ENCODE results near the gene ISM1.

ISM1 gene

DNA sequence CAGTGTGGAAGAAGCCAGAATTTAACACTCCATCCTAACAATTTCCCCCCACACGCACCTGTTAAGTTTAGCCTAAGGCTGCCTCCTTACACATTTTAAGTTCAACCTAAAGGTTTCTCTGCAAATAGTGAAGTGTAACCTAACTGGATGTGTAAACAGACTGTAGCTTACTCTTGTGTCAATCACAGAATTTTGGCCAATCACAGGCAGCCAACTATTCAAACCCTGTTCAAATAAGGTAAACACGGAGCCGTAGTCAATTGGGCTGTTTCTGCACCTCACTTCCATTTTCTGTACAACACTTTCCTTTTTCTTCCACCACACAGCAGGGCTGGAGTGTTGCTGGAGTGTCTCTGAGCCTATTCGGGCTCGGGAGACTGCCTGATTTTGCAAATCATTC is 92.1 kb downstream of the ISM1 start:
- no peak for DNase-seq

DNA sequence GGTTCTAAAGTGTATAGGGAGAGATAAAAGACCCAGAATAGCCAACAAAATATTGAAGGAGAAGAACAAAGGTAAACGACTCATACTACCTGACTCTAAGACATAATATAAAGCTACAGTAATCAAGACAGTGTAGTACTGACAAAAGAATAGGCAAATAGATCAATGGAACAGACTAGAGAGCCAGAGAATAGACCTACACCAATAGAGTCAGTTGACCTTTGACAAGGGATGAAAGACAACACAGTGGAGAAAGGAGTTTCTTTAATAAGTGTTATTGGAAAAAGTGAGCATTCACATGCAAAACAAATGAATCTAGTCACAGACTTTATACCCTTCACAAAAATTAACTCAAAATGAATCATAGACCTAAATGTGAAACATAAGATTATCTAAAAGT is 96.4 kb downstream of the ISM1 start:
- no peak for DNase-seq

DNA sequence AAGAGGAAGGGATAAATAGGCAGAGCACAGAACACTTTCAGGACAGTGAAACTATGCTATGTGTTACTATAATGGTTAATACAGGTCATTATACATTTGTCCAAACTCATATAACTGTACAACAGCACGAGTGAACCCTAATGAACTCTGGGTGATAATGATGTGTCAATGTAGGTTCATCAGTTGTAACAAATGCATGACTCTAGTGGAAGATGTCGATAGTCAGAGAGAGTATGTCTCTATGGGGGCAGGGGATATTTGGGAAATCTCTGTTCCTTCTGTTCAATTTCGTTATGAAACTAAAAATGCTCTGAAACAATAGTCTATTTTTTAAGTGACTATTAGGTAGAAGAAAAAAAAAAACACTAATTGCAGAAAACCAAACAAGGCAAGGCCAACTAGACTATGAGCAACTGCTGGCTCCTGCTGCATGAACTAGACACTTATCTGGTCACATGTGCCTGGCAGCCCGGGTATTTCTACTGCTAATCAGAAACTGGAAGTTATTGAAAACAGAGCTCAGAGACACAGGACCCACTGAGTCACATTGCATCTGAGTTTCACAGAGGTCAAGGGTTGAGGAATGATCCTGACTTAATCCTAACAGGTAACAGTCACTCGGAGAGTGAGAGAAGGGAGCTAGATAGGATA is 97.9 kb downstream of the ISM1 start:
- DNase-seq = no peak

DNA sequence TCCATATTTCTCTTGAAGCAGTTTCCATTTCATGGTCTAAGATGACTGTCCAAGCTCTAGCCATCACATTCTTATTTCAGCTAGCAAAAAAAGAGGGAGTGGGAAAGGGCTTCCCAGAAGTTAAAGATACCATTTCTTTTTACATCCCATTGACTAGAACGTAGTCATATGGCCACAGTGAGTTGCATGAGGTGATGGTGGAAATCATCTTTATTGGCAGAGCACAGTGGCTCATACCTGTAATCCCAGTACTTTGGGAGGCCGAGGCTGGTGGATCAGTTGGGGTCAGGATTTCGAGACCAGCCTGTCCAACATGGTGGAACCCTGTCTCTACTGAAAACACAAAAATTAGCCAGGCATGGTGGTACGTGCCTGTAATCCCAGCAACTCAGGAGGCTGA is 99.6 kb downstream of the ISM1 start:
- no peak for DNase-seq

DNA sequence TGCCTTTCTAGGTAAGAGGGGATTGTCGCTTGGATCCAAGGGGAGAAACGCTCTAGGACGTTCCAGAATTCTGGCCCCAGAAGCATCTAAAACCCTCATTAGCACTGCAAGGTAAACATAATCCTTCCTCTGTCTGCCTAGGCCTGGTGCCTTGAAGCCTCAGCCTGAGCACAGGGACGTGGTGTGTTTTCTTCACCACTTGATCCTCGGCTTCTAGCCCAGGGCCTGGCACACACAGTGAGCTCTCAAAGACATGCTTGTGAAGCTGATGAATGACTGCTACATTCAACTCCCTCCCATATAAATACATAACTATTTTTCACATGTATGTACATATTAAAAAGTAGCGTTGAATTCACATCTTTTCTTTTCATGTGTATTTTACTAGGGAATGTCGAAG is 100.3 kb downstream of the ISM1 start:
- peak; percentile 44 for DNase-seq

DNA sequence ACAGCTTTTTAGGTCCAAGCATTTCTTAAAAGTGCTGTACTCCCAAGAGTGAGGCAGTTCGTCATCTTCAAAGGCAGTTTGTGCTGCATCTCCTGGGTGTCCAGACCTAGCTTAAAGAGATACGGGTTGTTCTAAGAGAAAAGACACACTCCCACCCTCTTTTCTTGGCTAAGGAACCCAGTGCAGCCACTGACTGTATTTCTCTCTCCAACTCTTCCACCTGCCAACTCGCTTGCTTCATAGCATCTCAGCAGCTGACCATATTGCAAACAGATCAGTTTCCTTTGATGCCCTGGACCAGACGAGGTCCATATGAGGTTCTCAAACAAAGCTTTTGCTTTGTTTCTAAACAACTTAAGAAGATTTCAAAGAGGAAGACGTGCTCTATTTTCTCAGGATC is 101.1 kb downstream of the ISM1 start:
- no peak for DNase-seq

DNA sequence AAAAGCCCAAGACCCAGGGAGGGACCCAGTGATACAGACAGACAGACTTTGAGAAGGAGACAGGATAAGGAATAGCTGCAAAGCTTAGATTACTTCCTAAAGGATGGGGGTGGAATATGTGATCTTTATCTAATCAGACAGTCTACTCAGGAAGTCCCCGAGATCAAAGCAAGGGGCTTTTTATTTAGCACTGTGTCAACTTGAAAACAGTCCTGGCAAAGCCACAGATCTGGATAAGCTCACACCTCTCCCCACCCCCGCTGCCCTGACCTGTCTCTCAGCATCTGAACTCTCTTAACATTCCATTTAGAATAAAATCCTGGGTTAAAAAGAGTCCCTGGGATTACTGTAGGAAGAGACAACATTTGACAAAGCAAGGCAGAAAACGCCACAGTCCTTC is 101.5 kb downstream of the ISM1 start:
- no peak for DNase-seq

DNA sequence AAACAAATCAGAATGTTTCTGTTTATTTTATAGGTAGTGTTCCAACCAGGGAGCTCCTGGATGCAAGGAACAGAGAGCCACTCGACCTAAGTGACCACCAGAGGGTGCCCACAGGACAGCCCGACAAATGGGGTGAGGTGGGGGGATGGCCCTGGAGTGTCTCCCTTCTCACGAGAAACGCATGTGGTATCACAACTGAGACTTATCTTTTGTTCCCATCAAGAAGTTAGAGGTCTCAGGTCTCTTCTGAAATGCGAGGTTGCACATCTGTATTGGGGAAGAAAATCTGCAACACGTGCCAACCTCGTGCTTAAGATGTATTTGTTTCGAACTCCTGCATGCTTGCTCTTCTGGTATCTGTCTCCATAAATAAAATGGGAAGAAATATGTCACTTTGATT is 104.0 kb downstream of the ISM1 start:
- DNase-seq = no peak

DNA sequence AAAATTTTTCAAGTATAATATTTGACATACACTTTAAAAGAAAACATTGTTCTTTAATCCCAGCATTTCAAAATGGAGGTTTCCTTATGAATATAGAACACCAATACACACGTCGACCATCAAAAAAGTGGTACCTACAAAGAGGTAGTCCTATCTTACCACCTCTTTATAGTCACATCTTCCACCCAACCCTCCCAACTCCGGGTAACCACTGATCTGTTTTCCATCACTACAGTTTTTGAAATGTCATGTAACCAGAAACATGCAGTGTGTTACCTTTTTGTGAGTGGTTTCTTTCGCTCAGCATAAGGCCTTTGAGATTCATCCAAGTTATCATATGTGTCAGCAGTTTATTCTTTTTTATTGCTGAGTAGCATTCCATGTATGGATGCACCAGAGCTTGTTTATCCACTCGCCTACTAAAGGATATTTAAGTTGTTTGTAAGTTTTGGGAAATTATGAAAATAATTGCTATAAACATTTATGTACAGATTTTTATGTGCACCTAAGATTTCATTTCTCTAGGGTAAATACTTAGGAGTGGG is 104.8 kb downstream of the ISM1 start:
- DNase-seq = no peak

DNA sequence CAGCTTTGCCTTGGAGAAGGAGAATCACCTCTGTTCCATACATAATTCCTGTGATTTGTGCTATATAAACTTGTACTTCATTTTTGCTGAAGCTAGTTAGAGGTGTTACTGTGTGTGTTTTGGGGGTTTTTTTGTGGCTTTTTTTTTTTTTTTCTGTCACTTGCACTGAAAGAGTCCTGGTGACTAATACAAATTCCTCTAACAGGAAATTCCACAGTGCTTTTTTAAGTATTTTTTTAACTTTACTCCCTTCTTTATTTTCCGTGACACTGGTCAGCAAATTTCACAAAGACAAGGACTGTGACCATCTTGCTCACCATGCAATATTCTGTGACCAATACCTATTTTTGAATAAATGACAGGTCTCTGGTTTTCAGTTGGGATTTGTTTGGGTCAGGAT is 110.5 kb downstream of the ISM1 start:
- no peak for DNase-seq

DNA sequence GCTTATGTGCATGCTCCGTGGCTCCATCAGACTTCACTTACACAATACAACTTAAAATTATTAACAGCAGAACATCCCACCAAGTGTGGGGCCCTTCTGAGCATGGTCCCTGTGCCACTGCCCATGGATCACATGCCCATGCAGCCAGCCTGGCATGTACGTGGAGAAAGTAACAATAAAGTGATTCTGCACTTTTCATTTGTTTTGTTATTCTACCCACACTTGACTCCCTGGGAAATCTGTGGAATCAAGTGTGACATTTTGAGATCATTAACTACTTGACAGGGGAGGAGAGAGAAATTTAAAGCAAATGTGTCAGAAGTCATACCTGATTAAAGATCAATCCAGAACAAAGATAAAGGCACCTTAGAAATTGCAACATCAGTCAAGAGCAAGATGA is 112.0 kb downstream of the ISM1 start:
- DNase-seq = no peak

DNA sequence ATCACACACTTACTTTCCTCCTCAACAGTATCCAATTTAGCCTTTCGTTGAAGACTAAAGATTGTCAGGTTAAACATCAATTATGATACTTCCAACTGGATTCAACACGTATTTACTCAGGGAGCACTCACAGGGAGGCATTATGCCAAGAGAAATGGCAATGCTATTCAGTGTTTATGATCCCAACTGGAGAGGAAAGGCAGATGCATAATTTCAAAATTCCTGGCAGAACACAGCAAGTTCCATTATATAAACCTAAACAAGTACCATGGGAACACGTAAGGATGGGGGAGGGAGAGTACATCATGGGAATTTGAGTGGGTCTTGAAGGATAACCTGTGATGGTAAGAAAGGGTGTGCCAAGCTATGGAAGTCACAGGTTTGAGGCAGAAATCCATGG is 112.7 kb downstream of the ISM1 start:
- no peak for DNase-seq

DNA sequence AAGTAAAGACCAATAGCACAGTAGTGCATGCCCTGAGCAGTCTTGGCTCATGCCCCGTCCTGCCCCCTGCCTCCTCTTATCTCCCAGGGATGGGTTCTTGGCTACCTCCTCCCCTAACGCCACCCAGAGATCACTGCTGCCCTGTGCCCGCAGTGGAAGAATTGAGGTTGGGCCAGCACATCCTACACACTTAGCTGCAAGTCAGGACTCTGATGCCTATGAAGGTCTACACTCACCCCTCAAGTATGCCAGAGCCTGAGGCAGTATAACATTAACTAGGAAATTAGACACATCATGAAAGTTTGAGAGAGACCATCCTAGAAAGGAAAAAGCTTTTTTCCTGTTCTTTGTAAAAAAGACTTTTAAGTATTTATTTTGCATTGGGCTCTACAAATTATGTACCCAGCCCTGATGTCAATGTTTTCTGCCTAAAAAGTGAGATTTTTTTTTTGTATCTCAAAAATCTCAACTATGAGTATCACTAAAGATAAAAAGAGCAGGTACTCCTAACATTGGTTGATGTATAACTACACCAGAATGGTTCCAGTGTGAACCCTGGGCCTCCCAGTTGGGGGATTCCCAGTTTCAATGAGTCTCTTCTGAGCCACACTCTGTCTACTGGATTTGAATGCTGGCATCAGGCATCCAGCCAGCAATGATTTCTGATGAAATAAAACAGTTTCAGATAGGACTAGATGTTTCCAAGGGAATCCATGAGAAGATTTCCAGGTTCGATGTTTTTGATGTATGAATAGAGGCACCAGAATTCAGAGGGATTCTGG is 115.4 kb downstream of the ISM1 start:
- no peak for DNase-seq

DNA sequence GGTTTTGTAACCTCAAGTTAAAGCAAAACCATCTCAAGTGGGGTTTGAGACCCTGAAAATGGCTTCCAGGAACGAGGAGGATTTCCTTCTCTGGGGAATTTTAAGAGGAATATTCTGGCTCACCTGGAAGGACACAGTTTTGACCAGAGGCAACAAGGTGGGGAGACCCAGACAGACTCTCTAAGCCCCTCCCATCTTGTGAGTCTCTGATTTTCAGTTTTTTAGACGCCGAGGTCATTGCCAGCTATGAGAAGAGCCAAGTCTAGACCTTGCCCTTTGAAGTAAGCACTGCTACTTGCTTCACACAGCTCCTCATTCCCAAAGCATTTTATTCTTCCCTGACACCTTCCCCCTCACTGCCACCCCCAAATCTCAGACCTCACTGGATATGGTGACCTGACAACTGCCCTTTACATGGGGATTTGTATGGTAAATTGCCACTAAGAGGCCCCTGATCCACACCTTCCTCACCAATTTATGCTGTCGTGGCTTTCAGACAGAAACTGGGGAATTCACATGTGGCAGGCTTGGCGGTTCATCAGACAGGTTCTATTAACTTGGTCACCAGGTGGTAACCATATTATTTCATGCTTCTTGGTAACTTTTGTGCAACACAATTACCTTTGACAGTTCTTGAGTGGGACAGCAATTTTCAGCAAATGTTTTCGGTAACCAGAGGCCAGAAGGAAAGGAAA is 116.2 kb downstream of the ISM1 start:
- DNase-seq = no peak

DNA sequence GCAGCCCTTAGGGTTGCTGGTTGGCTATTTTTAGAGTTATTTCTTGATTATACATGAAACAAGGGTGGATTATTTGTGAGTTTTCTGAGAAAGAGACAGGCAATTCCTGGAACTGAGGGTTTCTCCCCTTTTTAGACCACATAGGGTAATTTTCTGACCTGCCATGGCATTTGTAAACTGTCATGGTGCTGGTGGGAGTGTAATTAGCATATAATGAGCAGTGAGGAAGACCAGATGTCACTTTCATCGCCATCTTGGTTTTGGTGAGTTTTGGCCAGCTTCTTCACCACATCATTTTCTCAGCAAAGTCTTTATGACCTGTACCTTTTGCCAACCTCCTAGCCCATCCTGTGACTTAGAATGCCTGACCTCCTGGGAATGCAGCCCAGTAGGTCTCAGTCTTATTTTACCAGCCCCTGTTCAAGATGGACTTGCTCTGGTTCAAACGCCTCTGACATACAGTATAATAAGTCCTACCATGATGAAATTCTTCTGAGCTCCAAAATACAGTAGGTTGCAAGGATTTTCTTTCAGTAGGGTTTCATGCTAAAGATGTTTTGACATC is 117.1 kb downstream of the ISM1 start:
- no peak for DNase-seq

DNA sequence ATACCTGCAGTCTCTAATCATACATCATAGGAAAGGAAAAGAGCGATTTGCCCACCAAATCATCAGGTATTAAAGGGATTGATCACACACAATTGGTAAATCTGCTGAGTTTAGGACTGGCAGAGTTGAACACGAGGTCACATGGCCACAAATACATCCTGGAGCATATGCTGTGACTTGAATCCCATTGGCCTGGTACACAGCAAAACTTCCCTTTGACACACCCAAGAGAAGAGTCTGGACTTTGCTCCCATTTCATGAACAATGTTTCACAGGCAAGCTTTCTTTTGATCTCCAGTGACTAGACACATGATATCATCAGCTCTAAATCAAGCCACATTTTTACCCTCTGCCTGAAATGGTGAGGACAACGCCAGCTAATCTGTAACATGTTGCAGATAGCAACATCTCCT is 117.9 kb downstream of the ISM1 start:
- no peak for DNase-seq

DNA sequence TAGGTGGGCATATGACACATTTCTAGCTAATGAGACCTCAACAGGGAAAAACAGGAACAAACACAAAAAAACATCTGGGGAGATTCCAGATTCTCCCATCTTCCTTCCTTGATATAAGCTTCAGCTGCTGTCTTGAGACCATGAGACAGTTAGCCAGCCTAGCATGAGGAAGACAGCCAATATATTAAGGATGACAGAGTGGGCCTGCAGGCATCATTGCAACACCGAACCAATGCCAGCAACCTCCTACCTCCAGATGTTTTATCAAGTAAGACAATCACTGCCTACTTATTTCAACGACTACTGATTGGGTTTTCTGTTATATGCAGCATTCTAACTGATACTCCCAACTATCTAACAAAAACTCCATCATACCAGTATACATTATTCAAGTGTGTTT is 119.0 kb downstream of the ISM1 start:
- DNase-seq = no peak

DNA sequence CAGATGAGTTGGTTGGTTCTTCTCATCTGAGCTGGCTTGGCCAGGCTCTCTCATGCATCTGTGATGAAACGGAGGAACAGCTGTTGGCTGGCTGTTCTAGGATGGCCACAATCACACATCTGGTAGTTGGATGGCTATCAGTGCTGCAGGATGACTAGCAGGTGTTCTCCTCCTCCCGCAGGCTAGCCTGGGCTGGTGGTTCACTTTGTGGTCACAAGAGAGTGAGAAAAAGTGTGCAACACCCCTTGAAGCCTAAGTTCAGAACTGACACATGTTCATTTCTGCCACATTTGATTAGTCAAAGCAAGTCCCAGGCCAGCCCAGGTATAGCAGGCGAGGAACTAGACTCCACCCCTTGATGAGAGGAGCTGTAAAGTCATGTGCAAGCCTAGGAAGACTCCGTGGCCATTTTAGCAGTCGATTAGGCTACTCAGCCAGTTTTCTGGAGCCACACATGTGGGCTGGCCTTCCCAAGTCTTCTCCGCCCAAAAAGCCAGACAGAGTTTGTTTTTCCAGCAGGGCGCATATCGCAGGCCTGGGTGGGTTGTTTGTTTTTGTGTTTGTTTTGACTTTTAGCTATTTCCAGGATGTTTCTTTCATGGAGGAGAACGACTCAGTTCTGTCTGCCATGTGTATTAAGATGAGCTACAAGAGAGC is 120.8 kb downstream of the ISM1 start:
- no peak for DNase-seq

DNA sequence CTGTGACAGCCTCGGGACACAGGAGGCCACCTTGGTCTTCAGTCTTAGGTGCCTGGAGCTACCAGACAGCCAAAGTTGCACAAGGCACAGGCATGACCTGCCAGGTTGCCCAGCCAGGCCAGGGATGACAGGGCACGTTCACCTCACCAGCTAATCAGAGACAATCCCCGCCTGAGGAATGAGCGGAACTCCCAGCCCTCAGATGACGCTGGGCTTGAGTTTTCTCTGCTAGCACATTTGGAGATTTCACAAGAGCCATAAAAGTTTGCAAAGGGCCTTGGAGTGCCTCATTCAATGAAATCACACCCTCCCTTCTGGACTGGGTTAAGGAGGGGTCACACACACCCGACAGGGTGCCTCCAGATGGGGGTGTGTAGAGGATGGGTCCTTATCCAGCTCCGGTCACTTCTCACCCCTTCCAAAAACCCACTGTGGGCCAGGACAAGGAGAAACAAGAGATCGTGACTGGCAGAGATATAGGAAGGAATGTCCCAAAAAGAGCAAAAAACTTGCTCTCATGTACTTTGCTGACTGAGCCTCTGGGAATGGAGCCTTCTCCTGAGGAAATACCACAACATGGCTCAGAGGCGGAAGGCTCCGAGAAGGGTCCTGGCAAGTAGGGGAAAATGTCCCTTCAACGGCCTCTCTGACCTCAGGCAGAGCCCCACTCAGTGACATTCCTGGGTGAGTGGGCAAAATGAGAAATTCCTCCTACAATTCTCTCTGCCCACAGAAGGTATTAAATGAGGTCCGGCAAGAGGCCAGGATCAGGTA is 121.6 kb downstream of the ISM1 start:
- DNase-seq = no peak

DNA sequence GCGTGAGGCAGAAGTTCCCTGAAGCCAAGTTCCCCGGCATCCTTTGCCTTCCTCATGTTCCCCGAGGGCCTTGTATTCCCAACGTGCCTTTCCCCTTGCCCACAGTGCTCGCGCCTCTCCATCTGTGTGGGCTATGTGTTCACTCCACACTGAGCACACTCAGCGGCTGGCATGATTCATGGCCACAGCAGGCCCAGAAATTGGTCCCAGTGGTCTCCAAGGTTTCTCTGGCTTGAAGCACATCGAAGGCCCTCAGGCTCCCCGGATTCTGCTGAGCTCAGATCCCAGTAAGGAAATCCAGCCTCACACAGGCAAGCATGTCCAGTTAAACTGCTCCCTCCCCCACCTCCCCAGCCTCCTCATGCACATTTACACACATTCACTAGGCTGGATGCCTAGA is 123.6 kb downstream of the ISM1 start:
- DNase-seq = no peak

DNA sequence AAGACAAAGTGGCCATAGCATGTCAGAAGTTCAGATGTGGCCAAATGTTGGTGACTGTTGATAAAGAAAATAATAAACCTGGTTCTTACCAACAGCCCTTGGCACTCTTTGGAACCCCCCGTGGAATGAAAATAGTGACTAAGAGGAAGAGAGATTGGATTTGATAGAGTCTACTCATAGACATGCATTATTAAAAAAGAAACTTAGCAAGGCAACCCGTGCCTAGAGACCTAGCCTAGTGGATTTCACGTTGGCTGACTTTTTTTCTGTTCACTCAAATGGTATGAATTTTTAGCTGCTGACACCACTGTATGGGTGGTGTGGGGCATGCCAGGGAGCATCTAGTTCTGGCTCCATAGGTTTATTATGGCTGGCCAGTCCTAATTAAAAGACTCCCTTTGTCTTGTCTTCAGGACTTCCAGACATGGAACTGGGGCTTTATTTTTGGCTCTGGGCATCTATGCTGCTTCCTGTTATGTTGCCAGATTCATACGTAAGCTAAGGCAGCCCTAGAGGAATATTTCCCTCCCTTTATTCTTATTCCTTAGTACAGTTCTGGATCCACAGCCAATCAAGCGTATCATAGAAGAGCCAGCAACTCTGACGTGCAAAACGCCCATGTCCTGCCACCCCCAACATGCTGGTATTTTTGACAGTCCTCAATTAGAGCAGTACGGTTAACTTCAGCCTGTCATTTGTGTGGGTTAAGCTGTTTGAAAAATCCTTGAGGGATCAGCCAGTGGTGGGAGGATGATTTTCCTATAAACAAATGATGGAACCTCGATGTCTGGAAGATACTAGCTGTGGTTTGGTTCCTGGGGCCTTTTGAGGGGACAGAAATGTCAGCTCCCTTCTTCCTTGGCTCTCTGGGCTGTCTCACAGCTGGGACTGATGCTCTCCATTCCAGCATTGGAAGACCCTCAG is 127.5 kb downstream of the ISM1 start:
- peak; percentile 74 for DNase-seq

All from femur (tissue), 1 donor.